ENCODE data around the gene PDZD2.

The PDZD2 gene

DNA sequence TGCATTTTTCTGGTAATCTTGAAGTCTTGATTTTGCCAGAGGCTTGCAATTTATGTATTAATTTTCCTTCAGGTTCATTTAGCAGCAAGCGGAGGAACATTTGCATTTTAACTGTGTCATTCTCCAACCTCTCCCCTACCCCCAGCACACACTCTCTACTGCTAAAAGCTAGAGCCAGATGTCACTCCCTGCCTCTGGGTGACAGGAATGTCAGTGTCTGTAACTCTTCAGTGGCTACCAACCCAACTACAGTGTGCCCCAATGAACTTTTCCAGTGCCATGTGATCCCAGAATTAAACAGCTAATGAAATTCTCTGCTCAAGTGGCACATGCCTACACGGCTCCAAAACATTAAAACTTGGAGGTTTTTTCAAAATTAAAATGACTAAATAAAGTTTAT is 274.9 kb downstream of the PDZD2 start:
- no peak for DNase-seq (ENCODE audit: low read depth in 2 of 3, low spot score in 1 of 3)

DNA sequence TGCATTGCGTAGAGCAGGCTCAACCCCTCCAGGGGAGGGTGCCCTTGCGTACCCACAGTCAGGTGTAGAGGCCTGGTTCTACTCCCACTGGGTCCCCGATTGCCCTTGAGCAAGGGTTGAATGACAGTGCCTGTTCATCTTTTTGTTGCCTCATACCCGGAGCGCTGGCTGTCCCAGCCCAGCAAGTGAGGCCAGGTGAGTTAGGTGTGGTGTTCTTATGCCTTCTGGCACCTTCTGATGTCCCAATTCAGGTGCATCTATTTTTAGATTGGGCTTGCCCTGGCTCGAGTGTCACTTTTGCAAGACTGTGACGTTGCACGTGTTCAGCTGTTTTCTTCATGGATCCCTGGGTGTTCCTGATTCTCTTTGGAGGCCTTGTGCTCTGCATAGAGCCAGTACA is 277.4 kb downstream of the PDZD2 start:
- DNase-seq (ENCODE audit: low read depth in 2 of 3, low spot score in 1 of 3), result no peak

GRCh38 chr5:31918739-31919138 is 279.8 kb downstream of the PDZD2 start:
- DNase-seq (ENCODE audit: low read depth in 2 of 3, low spot score in 1 of 3), result no peak

DNA sequence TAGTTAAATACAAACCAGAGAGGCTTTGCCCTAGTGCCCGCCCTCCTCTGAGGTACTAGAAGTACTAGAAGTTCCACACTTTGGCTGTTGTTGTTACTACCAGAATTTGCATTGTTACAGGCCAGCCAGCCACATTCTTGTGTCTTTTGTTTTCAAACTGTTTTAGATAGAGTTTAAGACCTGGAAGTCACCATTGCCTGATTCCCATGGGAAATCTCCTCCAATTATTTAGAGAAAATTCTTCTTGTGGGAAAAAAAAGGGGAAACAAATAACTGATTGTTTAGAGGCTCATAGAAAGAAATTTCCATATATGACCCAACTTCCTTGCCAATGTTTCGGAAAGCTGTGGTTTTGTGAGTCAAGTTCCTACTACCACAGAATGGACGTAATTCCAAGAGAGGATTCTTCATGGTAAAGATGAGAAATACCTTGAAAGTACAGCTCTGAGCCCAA is 282.9 kb downstream of the PDZD2 start:
- DNase-seq (ENCODE audit: low read depth in 2 of 3, low spot score in 1 of 3), result no peak

GRCh38 chr5:31924005-31924404 is 285.1 kb downstream of the PDZD2 start:
- DNase-seq (ENCODE audit: low read depth in 2 of 3, low spot score in 1 of 3), result no peak

GRCh38 chr5:31931874-31932273 is 292.9 kb downstream of the PDZD2 start:
- DNase-seq (ENCODE audit: low read depth in 2 of 3, low spot score in 1 of 3), result no peak

DNA sequence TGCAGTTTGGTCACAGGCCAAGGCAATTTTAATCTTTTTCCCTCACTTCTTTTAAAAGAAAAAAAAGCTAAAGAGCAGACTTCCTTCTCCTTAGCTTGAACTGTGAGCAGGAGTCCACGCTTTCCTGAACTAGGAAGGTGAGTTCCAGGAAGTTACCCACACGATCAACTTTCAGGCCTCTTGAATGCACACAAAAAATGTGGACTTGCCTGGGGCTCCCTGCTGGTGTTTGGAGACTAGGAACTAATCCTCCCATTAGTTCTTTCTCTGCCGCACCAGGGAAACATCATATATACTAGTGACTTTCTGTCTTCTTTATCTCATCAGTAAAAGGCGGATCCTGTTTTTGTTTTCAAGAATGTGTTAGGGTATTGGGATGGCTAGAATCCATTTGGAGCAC is 295.2 kb downstream of the PDZD2 start:
- DNase-seq (ENCODE audit: low read depth in 2 of 3, low spot score in 1 of 3), result no peak

- no peak for DNase-seq (ENCODE audit: low read depth in 2 of 3, low spot score in 1 of 3)
These were observed 296.8 kb downstream of the PDZD2 start for GRCh38 chr5:31935496-31936369.

- no peak for DNase-seq (ENCODE audit: low read depth in 2 of 3, low spot score in 1 of 3)
These were observed 297.8 kb downstream of the PDZD2 start for GRCh38 chr5:31936683-31937082.

- no peak for DNase-seq (ENCODE audit: low read depth in 2 of 3, low spot score in 1 of 3)
These were observed 298.3 kb downstream of the PDZD2 start for GRCh38 chr5:31937226-31937625.

GRCh38 chr5:31937703-31938102 is 298.8 kb downstream of the PDZD2 start:
- no peak for DNase-seq (ENCODE audit: low read depth in 2 of 3, low spot score in 1 of 3)

DNA sequence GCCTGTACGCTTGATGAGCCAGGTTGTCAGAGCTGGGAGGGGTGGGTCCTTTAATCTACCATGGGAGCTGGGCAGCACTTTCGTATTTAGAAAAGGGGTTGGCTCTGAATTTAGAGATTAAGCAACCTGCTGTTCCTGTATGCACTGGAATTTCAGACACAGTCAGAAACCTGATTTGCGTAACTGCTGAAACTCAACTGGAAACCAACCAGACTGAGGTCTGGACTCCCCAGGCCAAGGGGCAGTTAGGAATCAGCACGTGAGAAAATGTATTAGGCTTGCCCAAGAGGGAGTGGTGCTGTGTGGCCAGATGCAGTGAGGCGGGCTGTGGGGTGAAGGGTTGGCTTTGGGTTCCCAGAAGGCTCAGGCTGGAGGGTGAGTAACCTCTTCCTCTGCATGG is 300.2 kb downstream of the PDZD2 start:
- DNase-seq (ENCODE audit: low read depth in 2 of 3, low spot score in 1 of 3), result no peak

DNA sequence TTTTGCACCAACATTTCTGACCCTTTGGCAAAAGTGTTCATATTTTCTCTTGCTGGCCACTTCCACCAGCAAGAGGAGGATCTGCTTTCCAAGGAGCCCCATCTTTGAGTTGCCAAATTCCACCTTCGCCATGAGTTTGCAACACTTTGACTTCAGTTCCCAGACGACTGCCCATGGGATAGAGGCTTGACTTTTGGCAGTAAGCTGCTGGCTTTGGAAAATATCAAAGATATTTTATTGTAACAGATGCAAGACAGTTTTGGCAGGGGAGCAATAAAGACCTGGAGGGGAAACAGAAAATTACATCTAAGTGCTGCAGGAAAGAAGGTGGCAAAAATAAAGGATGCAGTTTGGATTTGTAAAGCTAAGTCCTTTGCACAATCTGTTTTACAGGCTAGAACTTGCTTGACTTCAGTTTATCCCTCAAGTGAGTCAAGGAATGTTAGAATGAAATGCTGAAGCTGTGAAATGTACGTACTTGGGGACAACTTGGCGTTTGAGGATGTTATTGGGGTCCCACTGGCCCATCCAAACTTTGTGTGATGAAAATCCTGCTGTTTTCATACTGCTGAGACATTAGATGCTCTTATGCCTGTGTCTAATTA is 302.3 kb downstream of the PDZD2 start:
- no peak for DNase-seq (ENCODE audit: low read depth in 2 of 3, low spot score in 1 of 3)

GRCh38 chr5:31942546-31942945 is 303.6 kb downstream of the PDZD2 start:
- DNase-seq (ENCODE audit: low read depth in 2 of 3, low spot score in 1 of 3), result no peak

GRCh38 chr5:31944684-31945445 is 305.9 kb downstream of the PDZD2 start:
- DNase-seq (ENCODE audit: low read depth in 2 of 3, low spot score in 1 of 3), result no peak

- DNase-seq (ENCODE audit: low read depth in 2 of 3, low spot score in 1 of 3), result no peak
These were observed 309.1 kb downstream of the PDZD2 start for GRCh38 chr5:31948006-31948405.

- no peak for DNase-seq (ENCODE audit: low read depth in 2 of 3, low spot score in 1 of 3)
These were observed 313.1 kb downstream of the PDZD2 start for GRCh38 chr5:31952067-31952466.

DNA sequence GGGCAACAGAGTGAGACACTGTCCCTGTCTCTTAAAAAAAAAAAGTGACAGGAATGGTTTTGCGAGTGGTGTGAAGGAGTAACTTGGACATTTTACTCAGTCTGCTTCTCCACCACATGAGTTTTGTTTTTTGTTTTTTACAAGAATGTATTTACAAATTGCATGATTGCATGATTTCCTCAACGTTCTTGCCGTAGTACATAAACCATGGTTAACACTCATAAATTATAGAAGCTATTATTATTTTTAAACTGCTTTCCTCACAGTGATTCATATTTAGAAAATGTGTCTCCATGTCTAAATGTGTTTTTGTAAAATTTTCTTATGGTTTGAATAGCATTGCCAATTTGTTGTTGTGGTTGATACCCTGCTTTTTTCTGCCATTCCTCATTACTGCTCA is 315.2 kb downstream of the PDZD2 start:
- DNase-seq (ENCODE audit: low read depth in 2 of 3, low spot score in 1 of 3), result no peak

GRCh38 chr5:31957151-31957550 is 318.2 kb downstream of the PDZD2 start:
- DNase-seq (ENCODE audit: low read depth in 2 of 3, low spot score in 1 of 3), result no peak

DNA sequence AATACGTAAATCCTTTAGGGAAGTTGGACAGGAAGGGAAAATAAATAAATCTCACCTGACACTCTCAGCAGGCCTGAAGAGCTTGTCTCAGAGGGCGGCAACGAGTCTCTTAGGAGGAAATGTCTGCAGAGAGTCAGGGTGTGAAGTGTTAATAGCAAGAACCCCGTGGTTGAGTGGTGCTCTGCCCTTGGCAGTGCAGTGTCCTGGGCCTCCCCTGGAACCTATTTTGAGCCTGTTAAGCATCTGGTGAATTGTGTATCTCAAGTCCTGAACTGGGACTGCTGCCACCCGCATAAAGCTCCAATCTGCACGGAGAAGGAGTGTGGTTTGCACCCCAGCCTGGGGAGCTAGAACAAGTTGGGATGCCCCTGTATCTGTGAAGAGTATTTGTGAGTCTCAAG is 323.4 kb downstream of the PDZD2 start:
- DNase-seq (ENCODE audit: low read depth in 2 of 3, low spot score in 1 of 3), result no peak

GRCh38 chr5:31962871-31963307 is 324.0 kb downstream of the PDZD2 start:
- DNase-seq (ENCODE audit: low read depth in 2 of 3, low spot score in 1 of 3), result no peak
